Hepatocyte (in vitro differentiated cells): ENCODE results near the gene CPT1A.

ENCODE experiments used
- EZH2 ChIP-seq: fragments of 200-600 bp; sonication (generic); IDR thresholded peaks from 2 replicates; pipeline ENCODE4 v1.6.1; 2016; ENCODE audit warnings: antibody characterized with exemption, mild to moderate bottlenecking, borderline replicate concordance
- TF ChIP-seq, protein P1 (sequence below): fragments of 200-600 bp; sonication (generic); IDR thresholded peaks from 2 replicates; pipeline ENCODE4 v1.5.1; 2016; ENCODE audit warnings: antibody characterized with exemption, mild to moderate bottlenecking; ENCODE audit not compliant: poor library complexity

- TF ChIP-seq, protein P1, sequence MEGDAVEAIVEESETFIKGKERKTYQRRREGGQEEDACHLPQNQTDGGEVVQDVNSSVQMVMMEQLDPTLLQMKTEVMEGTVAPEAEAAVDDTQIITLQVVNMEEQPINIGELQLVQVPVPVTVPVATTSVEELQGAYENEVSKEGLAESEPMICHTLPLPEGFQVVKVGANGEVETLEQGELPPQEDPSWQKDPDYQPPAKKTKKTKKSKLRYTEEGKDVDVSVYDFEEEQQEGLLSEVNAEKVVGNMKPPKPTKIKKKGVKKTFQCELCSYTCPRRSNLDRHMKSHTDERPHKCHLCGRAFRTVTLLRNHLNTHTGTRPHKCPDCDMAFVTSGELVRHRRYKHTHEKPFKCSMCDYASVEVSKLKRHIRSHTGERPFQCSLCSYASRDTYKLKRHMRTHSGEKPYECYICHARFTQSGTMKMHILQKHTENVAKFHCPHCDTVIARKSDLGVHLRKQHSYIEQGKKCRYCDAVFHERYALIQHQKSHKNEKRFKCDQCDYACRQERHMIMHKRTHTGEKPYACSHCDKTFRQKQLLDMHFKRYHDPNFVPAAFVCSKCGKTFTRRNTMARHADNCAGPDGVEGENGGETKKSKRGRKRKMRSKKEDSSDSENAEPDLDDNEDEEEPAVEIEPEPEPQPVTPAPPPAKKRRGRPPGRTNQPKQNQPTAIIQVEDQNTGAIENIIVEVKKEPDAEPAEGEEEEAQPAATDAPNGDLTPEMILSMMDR, result no peak
- TF ChIP-seq EZH2, result no peak
These were observed 119.6 kb downstream of the CPT1A start for GRCh38 chr11:68722143-68722542.
